ENCODE measurements around the gene TNFSF8.

Gene TNFSF8

DNA sequence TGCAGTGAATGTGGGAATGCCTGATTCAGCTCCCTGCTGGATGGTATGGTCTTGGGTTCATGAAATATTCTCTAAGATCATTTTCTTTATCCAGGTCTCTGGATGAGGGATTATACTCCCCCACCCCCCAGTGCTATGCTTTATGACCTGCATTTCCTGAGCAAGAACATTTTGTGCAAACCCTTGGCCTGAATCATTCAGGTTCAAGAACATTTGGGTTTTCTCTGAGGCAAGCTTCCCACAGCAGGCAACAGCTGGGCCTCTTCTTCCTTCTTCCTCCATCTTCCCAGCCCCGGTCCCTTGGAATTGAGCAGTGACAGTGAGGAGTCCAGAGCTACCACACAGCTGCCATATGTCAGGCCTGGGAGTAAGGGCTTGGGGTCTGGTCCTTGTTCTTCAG lies 65.9 kb downstream of the TNFSF8 start:
- FAIRE-seq, result no peak

DNA sequence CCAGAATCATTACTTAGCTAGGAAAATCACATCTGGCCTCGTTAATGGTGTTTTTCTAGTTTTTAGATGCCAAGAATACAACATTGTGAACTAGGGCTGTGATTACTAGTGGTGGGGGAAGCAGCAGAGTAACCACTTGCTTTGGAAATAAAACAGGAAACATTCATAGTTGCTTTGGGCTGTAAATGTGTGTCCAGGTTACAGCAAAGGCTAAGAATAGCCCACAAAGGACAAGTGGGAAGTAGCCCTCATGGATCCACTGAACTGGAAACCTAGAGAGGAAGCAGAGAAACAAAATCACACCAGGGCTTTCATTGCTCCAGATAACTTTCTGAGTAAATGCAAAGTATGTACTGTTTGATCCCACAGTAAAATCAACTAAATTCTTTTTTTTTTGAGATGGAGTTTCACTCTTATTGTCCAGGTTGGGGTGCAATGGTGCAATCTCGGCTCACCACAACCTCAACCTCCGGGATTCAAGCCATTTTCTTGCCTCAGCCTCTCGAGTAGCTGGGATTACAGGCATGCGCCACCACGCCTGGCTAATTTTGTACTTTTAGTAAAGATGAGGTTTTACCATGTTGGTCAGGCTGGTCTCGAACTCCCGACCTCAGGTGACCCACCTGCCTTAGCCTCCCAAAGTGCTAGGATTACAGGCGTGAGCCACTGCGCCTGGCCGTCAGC lies 68.3 kb downstream of the TNFSF8 start:
- FAIRE-seq, result no peak

DNA sequence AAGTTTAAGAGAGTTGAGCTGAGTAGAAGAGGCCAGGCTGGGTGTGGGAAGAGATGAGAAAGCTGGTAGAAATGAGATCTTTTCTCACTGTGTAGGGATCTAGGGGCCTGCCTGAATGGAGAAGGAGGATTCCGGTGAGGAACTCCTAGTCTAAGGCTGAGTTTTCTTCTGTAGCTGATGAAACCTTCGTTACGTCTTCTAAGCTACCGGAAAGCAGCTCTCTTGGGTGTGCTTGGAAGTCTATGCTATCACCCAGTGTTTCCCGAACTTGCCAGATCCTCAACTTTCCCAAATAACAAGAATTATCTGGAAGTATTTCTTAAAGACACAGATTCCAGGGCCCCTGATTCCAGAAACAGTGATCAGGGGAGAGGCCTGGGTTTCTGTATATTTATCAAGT lies 69.1 kb downstream of the TNFSF8 start:
- no peak for FAIRE-seq

DNA sequence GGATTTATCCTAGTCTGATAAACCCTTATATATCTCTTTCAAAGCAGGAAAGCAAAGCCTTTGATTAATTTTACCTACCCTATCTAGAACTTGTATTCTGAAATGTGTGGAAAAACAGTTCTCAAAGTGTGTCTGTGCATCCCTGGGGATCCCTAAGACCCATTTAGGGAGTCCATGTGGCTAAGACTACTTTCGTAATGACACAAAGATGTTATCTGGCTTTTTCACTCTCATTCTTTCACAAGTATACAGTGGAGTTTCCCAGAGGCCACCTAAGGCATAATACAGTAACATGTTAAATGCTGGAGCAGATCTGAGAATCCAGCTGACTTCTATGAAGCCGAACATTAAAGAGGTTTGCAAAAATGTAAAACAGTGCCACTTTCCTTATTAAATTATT lies 70.2 kb downstream of the TNFSF8 start:
- no peak for FAIRE-seq

DNA sequence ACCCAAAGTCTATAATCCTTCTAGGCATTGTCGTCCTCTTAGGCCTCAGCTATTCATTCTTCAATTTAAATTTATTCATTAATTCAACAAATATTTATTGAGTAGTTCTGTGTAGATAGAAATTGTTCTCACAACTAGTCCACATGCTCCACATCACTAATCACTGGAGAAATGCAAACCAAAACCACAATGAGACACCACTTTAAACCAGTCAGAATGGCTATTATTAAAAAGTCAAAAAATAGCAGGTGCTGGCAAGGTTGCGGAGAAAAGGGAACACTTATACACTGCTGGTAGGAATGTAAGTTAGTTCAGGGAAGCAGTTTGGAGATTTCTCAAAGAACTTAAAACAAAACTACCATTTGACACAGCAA lies 73.5 kb downstream of the TNFSF8 start:
- FAIRE-seq, result no peak

DNA sequence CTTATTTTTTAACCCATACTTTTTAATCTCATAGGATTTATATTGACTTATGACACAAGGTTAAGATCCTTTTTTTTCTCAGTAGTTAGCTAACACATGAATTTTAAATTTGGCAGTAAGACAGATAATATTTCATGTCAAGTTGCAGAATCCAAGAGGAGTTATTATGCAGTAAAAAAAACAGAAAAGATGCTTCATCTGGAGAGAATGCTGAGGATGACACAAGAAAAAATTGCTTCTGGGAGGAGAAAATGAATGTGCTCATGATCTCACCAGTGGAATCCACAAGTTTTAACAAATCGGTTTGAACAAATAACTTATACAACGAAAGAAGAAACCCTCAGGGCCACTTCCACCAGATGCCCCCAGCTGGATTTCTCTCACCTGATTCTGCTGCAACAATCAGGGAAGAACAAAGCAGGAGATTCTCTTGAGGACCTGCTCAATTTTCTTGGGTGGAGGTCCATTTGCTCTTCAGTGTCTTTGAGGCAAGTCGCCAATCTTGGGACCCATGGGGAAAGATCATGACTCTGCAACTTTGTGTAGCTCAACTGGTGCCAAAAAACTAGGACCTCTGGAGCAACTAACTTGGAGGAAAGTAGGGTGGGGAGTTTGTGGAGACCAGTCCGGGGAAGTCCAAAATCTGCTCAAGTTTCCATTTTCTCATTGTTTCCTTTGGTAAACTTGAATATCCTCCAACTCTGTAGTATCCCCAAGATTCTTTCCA lies 74.0 kb downstream of the TNFSF8 start:
- FAIRE-seq, result no peak

DNA sequence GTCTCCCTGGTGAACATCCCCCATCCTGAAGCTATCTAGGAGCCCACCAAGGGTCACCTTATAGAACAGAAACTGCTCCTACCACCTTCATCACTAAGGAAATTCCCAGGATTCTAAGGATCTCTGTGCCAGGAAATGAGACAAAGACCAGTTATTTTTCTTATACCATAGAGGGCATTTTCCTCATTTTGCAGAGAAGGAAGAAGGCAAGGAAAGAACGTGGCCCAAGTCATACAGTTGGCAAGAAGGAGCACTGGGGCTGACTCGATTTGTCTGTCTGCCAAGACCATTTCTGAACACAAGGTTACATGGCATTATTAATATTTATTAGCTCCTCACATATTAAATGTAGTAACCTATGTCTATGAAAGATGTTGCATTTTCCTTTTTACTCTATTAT lies 74.9 kb downstream of the TNFSF8 start:
- FAIRE-seq, result no peak

DNA sequence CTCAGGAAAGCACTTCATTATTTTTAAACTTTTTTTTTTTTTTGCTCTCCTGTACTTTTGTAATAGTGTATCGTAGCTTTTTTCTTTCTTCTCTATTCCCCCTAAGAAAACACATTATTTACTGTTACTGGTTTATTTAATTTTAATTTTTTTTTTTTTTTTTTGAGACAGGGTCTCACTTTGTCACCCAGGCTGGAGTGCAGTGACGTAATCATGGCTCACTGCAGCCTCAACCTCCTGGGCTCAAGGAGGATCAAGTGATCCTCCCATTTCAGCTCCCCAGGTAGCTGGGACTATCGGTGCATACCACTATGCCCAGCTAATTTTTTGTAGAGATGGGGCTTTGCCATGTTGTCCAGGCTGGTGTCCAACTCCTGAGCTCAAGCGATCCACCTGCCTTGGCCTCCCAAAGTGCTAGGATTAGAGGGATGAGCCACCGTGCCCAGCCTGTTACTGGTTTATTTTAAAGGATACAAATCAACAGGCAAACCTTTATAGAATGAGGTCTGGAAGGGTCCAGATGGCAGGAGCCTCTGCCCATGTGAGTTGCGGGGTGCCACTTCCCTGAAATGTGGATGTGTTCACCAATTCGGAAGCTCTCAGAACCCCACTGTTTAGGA lies 75.5 kb downstream of the TNFSF8 start:
- FAIRE-seq, result no peak

DNA sequence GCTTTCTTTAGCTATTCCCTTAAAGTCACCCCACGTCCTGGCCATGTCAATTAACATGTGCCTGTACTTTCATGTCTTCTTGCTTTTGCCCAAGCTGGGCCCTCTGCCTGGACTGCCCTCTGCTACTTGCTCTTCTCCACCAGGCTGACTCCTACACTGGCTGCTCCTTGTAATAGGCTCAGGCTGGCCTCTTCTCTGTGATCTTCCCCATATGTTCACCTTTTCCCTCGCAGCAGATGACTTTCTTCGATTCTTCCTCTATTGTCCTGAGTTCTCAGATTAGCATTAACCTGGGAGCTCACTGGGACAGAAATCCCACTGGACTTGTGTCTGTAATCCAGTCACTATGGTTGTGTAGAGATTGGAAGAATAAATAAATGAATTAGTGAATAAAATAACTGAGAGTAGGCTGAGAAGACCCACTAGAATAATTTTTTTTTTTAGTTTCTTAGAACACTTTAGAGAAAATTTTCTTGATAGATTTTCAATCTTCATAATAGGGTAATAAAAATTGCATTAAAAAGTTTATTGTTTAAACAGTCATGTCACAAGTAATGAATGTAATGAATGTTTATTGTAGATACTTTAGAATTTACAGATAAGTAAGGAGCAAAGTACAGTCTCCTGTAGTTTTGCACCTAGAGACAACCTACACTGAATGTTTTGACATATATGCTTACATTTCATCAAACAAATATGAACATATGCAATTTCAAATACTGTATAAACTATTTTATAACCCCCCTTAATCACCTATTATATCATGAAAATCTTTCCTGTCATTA lies 77.1 kb downstream of the TNFSF8 start:
- no peak for FAIRE-seq

DNA sequence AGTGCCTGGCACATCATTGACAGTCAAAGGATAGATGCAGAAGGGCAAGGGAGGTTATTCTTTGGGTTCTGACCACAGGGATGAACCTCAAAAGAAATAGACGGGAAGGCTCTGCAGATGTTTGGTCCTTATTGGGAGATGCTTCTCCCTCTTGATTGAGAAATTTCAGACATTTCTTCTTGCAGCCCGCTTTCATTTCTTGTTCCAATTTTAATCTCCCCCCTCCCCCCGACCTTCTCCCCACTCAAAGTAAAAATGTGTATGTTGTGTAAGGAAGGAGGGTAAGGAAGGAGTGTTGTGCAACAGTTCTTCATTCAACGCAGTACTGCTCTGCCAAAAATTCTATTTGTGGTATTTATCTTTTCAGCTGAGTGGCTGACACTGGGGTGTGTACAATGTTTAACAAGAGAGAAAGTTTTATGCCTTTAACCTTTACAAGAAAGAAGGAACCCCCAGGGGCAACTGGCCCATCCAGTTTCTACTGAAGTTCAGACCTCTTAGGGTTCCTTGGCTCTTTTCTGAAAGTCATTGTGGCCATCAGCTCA lies 78.3 kb downstream of the TNFSF8 start:
- FAIRE-seq, result no peak

DNA sequence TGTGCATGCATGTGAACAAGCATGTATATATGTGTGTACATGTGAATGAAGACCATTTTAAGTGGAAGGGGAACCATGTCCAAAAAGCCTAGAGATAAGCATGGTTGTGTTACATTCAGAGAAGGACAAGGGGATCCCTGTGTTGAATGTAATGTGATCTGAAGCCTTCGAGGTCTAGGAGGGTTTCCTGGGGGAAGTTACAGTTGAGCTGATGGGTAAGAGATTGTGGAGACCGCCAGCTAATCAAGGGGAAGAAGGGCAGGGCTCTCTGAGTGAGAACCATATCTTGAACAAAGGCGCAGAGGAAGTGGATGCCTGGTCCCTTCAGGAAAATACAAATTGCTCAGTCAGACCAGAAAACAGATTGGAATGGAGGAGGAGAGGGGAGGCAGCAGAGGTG lies 79.1 kb downstream of the TNFSF8 start:
- no peak for FAIRE-seq

Measured in colon (tissue), 2 donors.